IMR-90 (cell line): ENCODE measurements around the gene CALN1. TPM values are rescaled to one million over a fixed set of nuclear protein-coding genes. Genes with fewer than 3 reads are reported as not detected.

Experiments used
- ATAC-seq: fragments of 200-7000 bp; cut with Tn5 transposase; 2 replicates; pipeline ENCODE4 v1.9.1; 2020; ENCODE audit warnings: low read depth, mild to moderate bottlenecking, moderate library complexity
- BruUV-seq: library from RNA; stranded (reverse); fragments of 400-500 nt; replicated peaks from 2 replicates; lab custom pipeline; 2021; lab: Mats Ljungman, UMichigan
- CTCF ChIA-PET: fragments of 300-600 bp; formaldehyde crosslinking; extraction: SDS; loops from one replicate; lab custom pipeline; 2021; ENCODE audit warnings: antibody characterized with exemption; lab: Yijun Ruan, JAX
- POLR2A ChIA-PET: fragments of 300-600 bp; sonication (Branson Sonifier 250); formaldehyde crosslinking; loops from one replicate; lab custom pipeline; 2022; ENCODE audit warnings: antibody characterized with exemption; ENCODE audit not compliant: unreplicated experiment; lab: Charles Lee
- DNase-seq: peaks from one replicate; pipeline ENCODE4 v3.0.0; 2013
- H2AFZ ChIP-seq: replicated peaks from 2 replicates; pipeline ENCODE3; 2013; ENCODE audit warnings: low read length, mild to moderate bottlenecking; ENCODE audit not compliant: poor library complexity
- H2AK5ac ChIP-seq: 2 replicates; pipeline ENCODE4 v1.6.1; 2013; ENCODE audit warnings: low read depth, low read length, inconsistent platforms
- H2AK9ac ChIP-seq: replicated peaks from 2 replicates; pipeline ENCODE3; 2013; ENCODE audit warnings: mild to moderate bottlenecking, low read depth, low read length, moderate library complexity; ENCODE audit not compliant: poor library complexity
- H2BK120ac ChIP-seq: 2 replicates; pipeline ENCODE4 v1.6.1; 2013; ENCODE audit warnings: low read depth, low read length, inconsistent platforms
- H2BK15ac ChIP-seq: 3 replicates; pipeline ENCODE4 v1.6.1; 2013; ENCODE audit warnings: low read depth, low read length, inconsistent platforms
- H2BK20ac ChIP-seq: 2 replicates; pipeline ENCODE4 v1.6.1; 2013; ENCODE audit warnings: low read depth, mild to moderate bottlenecking, inconsistent platforms, low read length, moderate library complexity
- H2BK5ac ChIP-seq: 2 replicates; pipeline ENCODE4 v1.6.1; 2013; ENCODE audit warnings: mild to moderate bottlenecking, low read depth, low read length, inconsistent platforms; ENCODE audit not compliant: poor library complexity, severe bottlenecking
- H3K14ac ChIP-seq: replicated peaks from 2 replicates; pipeline ENCODE4 v1.6.1; 2013; ENCODE audit warnings: low read depth, low read length, inconsistent platforms
- H3K18ac ChIP-seq: 2 replicates; pipeline ENCODE4 v1.6.1; 2013; ENCODE audit warnings: low read depth, low read length, control low read depth
- H3K23ac ChIP-seq: 2 replicates; pipeline ENCODE4 v1.6.1; 2013; ENCODE audit warnings: low read depth, low read length, inconsistent platforms
- H3K27ac ChIP-seq: 2 replicates; pipeline ENCODE4 v1.5.1; 2013; ENCODE audit warnings: mild to moderate bottlenecking, control low read depth, low read length; ENCODE audit not compliant: insufficient read depth
- H3K27me3 ChIP-seq: 2 replicates; pipeline ENCODE4 v1.6.1; 2013; ENCODE audit warnings: low read length; ENCODE audit not compliant: control insufficient read depth, insufficient read depth
- H3K36me3 ChIP-seq: 2 replicates; pipeline ENCODE4 v1.6.1; 2013; ENCODE audit warnings: low read length, mixed read lengths; ENCODE audit not compliant: control insufficient read depth, insufficient read depth
- H3K4ac ChIP-seq: 2 replicates; pipeline ENCODE4 v1.6.1; 2013; ENCODE audit warnings: low read depth, low read length, inconsistent platforms
- H3K4me1 ChIP-seq: 2 replicates; pipeline ENCODE4 v1.6.1; 2013; ENCODE audit warnings: low read length, mixed read lengths; ENCODE audit not compliant: control insufficient read depth, insufficient read depth
- H3K4me2 ChIP-seq: 2 replicates; pipeline ENCODE4 v1.6.1; 2013; ENCODE audit warnings: low read depth, mild to moderate bottlenecking, control low read depth, low read length, moderate library complexity
- H3K4me3 ChIP-seq: 2 replicates; pipeline ENCODE4 v1.5.1; 2013; ENCODE audit warnings: low read depth, mild to moderate bottlenecking, control low read depth, low read length, moderate library complexity; ENCODE audit not compliant: insufficient read depth
- H3K56ac ChIP-seq: 2 replicates; pipeline ENCODE4 v1.6.1; 2013; ENCODE audit warnings: low read length, inconsistent platforms; ENCODE audit not compliant: insufficient read depth; ENCODE audit errors: extremely low read depth
- H3K79me1 ChIP-seq, 2 experiments: 2 replicates each; pipeline ENCODE4 v1.6.1; 2013; ENCODE audit warnings: low read length in 2 of 2, inconsistent platforms in 1 of 2, low read depth in 1 of 2
- H3K9ac ChIP-seq: 2 replicates; pipeline ENCODE4 v1.6.1; 2013; ENCODE audit warnings: low read depth, low read length, control low read depth
- H3K9me1 ChIP-seq: 2 replicates; pipeline ENCODE4 v1.6.1; 2013; ENCODE audit warnings: low read length, inconsistent platforms; ENCODE audit not compliant: insufficient read depth
- H3K9me3 ChIP-seq: 2 replicates; pipeline ENCODE4 v1.6.1; 2013; ENCODE audit warnings: low read length; ENCODE audit not compliant: control insufficient read depth, insufficient read depth
- H4K20me1 ChIP-seq: 2 replicates; pipeline ENCODE4 v1.6.1; 2013; ENCODE audit warnings: low read length, inconsistent platforms; ENCODE audit not compliant: insufficient read depth
- H4K5ac ChIP-seq: 2 replicates; pipeline ENCODE4 v1.6.1; 2013; ENCODE audit warnings: mild to moderate bottlenecking, low read depth, low read length, control low read depth
- H4K8ac ChIP-seq, 2 experiments: 2 replicates each; pipeline ENCODE4 v1.6.1; 2013; ENCODE audit warnings: low read depth in 2 of 2, low read length in 2 of 2, control low read depth in 1 of 2, inconsistent platforms in 1 of 2
- H4K91ac ChIP-seq: 2 replicates; pipeline ENCODE4 v1.6.1; 2013; ENCODE audit warnings: low read depth, low read length, inconsistent platforms; ENCODE audit not compliant: insufficient read depth
- CEBPB ChIP-seq: IDR thresholded peaks from 2 replicates; pipeline ENCODE4 v1.6.1; 2012; ENCODE audit warnings: low read depth, low read length, improper control_type of control experiment
- WGBS, 2 experiments: methylation state at CpG; one replicate each; pipeline versions ENCODE4 v1.1.5 to v1.1.7; 2013; ENCODE audit warnings: missing lambda C conversion rate in 2 of 2; ENCODE audit not compliant: insufficient read length in 1 of 2; ENCODE audit errors: extremely low coverage in 2 of 2; 5-methylcytosine and 5-hydroxymethylcytosine counted together
- dilution Hi-C: fragments of 300-500 bp; cut with HindIII; formaldehyde crosslinking; loops from one replicate; pipeline ENCODE4 v1.14.3; 2018; ENCODE audit warnings: low sequenced_read_pairs; ENCODE audit not compliant: unreplicated experiment
- in situ Hi-C: fragments of 300-500 bp; cut with MboI; formaldehyde crosslinking; loops from 3 replicates; pipeline ENCODE4 v1.14.3; 2019; ENCODE audit warnings: low sequenced_read_pairs, inconsistent platforms, mixed read lengths
- intact Hi-C: fragments of 100-400 bp; cut with micrococcal nuclease; formaldehyde crosslinking; loops from 2 replicates; pipeline ENCODE4 v1.10.0; 2022
- polyA plus RNA-seq, 3 experiments: library from polyadenylated mRNA; depleted of rRNA; stranded (reverse); fragments of >200 nt; gene quantifications; 2 replicates each; pipeline ENCODE4 v1.2.3, GENCODE V29; 2012; ENCODE audit warnings: low replicate concordance in 1 of 3
- total RNA-seq: library from RNA; depleted of rRNA; stranded (reverse); fragments of >200 nt; gene quantifications from 2 replicates; pipeline ENCODE4 v1.2.3, GENCODE V29; 2012

The CALN1 gene
- total and polyA plus RNA-seq, 2 of the 4 experiments (the other 2 are of a cell fraction), result not detected

- H3K4me1 ChIP-seq, result no peaks in the 10 kb centered on the region
- H4K20me1 ChIP-seq, result no peaks in the 10 kb centered on the region
- no peak overlapping the region for H3K14ac ChIP-seq
- no peak overlapping the region for H3K4me2 ChIP-seq
- no peak overlapping the region for H2BK120ac ChIP-seq
- no peak overlapping the region for H3K27ac ChIP-seq
- no peak overlapping the region for H2AK5ac ChIP-seq
- no peak overlapping the region for H2BK20ac ChIP-seq
- dilution Hi-C loops, result no loop called here
- no peak overlapping the region for H4K5ac ChIP-seq
- no peaks in the 10 kb centered on the region for H3K27me3 ChIP-seq
- no CpG with 5 or more reads among the region's 9 CpGs for WGBS, 2 experiments
- ATAC-seq, result no peak
- H3K36me3 ChIP-seq, result no peaks in the 10 kb centered on the region
- TF ChIP-seq CEBPB, result no peak
- POLR2A ChIA-PET, result no interaction called here
- no peak overlapping the region for H3K9ac ChIP-seq
- DNase-seq, result no peak
- H3K9me1 ChIP-seq, result no peaks in the 10 kb centered on the region
- H4K8ac ChIP-seq, result no peak overlapping the region
- H3K9me3 ChIP-seq, result peaks cover 19% of the 10 kb centered on the region
- H3K4me3 ChIP-seq, result no peak overlapping the region
- no peak overlapping the region for H3K18ac ChIP-seq
- H3K79me1 ChIP-seq, result no peaks in the 10 kb centered on the region
- no peak overlapping the region for H3K56ac ChIP-seq
- intact Hi-C loops, result no loop called here
- H2AK9ac ChIP-seq, result no peak overlapping the region
- no peak overlapping the region for H2AFZ ChIP-seq
- in situ Hi-C loops, result no loop called here
- H2BK5ac ChIP-seq, result no peak overlapping the region
- no peak overlapping the region for H2BK15ac ChIP-seq
- BruUV-seq, result no TSS peak
- CTCF ChIA-PET, result no interaction called here
- no peak overlapping the region for H3K23ac ChIP-seq
- no peak overlapping the region for H3K4ac ChIP-seq
- no peak overlapping the region for H4K91ac ChIP-seq
Measured at GRCh38 chr7:72196176-72196575, 216.0 kb downstream of the CALN1 start.
